NCI-H2227 treated with DMSO at 0.1 percent for 48 hours (cell line): ENCODE results near the gene SRR.

Experiments used
- DNase-seq: peaks from one replicate; lab custom pipeline; 2025; lab: John Stamatoyannopoulos, UW

Gene SRR

GRCh38 chr17:2346475-2346874 lies 42.7 kb downstream of the SRR start:
- no peak for DNase-seq

GRCh38 chr17:2347805-2348685 lies 44.3 kb downstream of the SRR start:
- DNase-seq: peak; percentile 83

- no peak for DNase-seq
These were observed 47.5 kb downstream of the SRR start for GRCh38 chr17:2351269-2351668.

GRCh38 chr17:2354311-2354710 lies 50.6 kb downstream of the SRR start:
- no peak for DNase-seq

- DNase-seq: no peak
These were observed 53.5 kb downstream of the SRR start for GRCh38 chr17:2357237-2357636.

GRCh38 chr17:2357931-2358434 lies 54.2 kb downstream of the SRR start:
- no peak for DNase-seq

- DNase-seq: no peak
These were observed 57.4 kb downstream of the SRR start for GRCh38 chr17:2361010-2361760.

- no peak for DNase-seq
These were observed 58.3 kb downstream of the SRR start for GRCh38 chr17:2362016-2362415.

- DNase-seq: no peak
These were observed 58.7 kb downstream of the SRR start for GRCh38 chr17:2362416-2362815.

- DNase-seq: no peak
These were observed 59.1 kb downstream of the SRR start for GRCh38 chr17:2362881-2363280.

- no peak for DNase-seq
These were observed 59.6 kb downstream of the SRR start for GRCh38 chr17:2363318-2363717.

GRCh38 chr17:2363851-2364762 lies 60.4 kb downstream of the SRR start:
- no peak for DNase-seq

- DNase-seq: no peak
These were observed 61.0 kb downstream of the SRR start for GRCh38 chr17:2364763-2365116.

- no peak for DNase-seq
These were observed 61.4 kb downstream of the SRR start for GRCh38 chr17:2365132-2365531.

GRCh38 chr17:2366747-2367494 lies 63.2 kb downstream of the SRR start:
- no peak for DNase-seq

- DNase-seq: no peak
These were observed 64.6 kb downstream of the SRR start for GRCh38 chr17:2368359-2368758.

GRCh38 chr17:2369039-2369438 lies 65.3 kb downstream of the SRR start:
- no peak for DNase-seq

GRCh38 chr17:2369551-2370210 lies 65.9 kb downstream of the SRR start:
- DNase-seq: no peak

GRCh38 chr17:2370211-2370589 lies 66.5 kb downstream of the SRR start:
- DNase-seq: no peak

- no peak for DNase-seq
These were observed 67.7 kb downstream of the SRR start for GRCh38 chr17:2371183-2372130.
